ENCODE data around the gene NUDT19. TPM values are rescaled to one million over a fixed set of nuclear protein-coding genes. Genes with fewer than 3 reads are reported as not detected.

NUDT19 gene
- total and polyA plus RNA-seq, 4 donors, result 4.6 to 9.2 (median 6.6) TPM

- Histone ChIP-seq H3K9me3 (ENCODE audit: control insufficient read depth in 4 of 4, low read length in 3 of 4) (no peaks in the 10 kb centered on the region), H3K4me1 (ENCODE audit: control insufficient read depth in 4 of 4, insufficient read depth in 4 of 4, low read length in 3 of 4) (peaks cover 9 to 38% (median 16%) of the 10 kb centered on the region in 4 donors), H3K4me3 (ENCODE audit: low read depth in 1 of 3, low read length in 3 of 3) (no peak overlapping the region), H3K36me3 (ENCODE audit: control insufficient read depth in 4 of 4, insufficient read depth in 3 of 4, low read depth in 1 of 4, low read length in 3 of 4) (no peaks in the 10 kb centered on the region), H3K27ac (ENCODE audit: low read depth in 1 of 2, low read length in 2 of 2) (no peak overlapping the region), H3K9ac (ENCODE audit: low read depth in 1 of 2, low read length in 2 of 2) (no peak overlapping the region), H3K27me3 (ENCODE audit: control insufficient read depth in 4 of 4, insufficient read depth in 4 of 4, low read length in 3 of 4) (peaks cover 0 to 3% (median 0%) of the 10 kb centered on the region in 4 donors)
- TF ChIP-seq CTCF (IDR thresholded peaks at IDR 0.05; ENCODE audit: low read depth, low read length, missing input control), result no peak
- TF ChIP-seq MAX (IDR thresholded peaks at IDR 0.05), result no peak
- no peak for TF ChIP-seq EGR1 (IDR thresholded peaks at IDR 0.05; ENCODE audit: low read depth in 2 of 2)
- WGBS, result 90% methylated on average over 3 of the region's 3 CpGs
- no peak for DNase-seq (ENCODE audit: low spot score)
Measured at GRCh38 chr19:32672841-32673240, 18.8 kb upstream of the NUDT19 start.

- H3K9ac ChIP-seq (ENCODE audit: low read depth in 1 of 2, low read length in 2 of 2), result no peak overlapping the region
- H3K4me3 ChIP-seq (ENCODE audit: low read depth in 1 of 3, low read length in 3 of 3), result no peak overlapping the region
- no peaks in the 10 kb centered on the region for H3K36me3 ChIP-seq (ENCODE audit: control insufficient read depth in 4 of 4, insufficient read depth in 3 of 4, low read depth in 1 of 4, low read length in 3 of 4)
Measured at GRCh38 chr19:32673573-32673972, 18.0 kb upstream of the NUDT19 start.

GRCh38 chr19:32674153-32674930 is 17.3 kb upstream of the NUDT19 start:
- DNase-seq (ENCODE audit: low spot score), result no peak
- Histone ChIP-seq H3K27me3 (ENCODE audit: control insufficient read depth in 4 of 4, insufficient read depth in 4 of 4, low read length in 3 of 4) (peaks cover 0 to 3% (median 0%) of the 10 kb centered on the region in 4 donors), H3K36me3 (ENCODE audit: control insufficient read depth in 4 of 4, insufficient read depth in 3 of 4, low read depth in 1 of 4, low read length in 3 of 4) (no peaks in the 10 kb centered on the region), H3K9me3 (ENCODE audit: control insufficient read depth in 4 of 4, low read length in 3 of 4) (no peaks in the 10 kb centered on the region), H3K4me3 (ENCODE audit: low read depth in 1 of 3, low read length in 3 of 3) (peak overlapping the region; percentile 64 to 93 (median 92)), H3K27ac (ENCODE audit: low read depth in 1 of 2, low read length in 2 of 2) (peak overlapping the region; percentile 42 to 58), H3K9ac (ENCODE audit: low read depth in 1 of 2, low read length in 2 of 2) (no peak overlapping the region), H3K4me1 (ENCODE audit: control insufficient read depth in 4 of 4, insufficient read depth in 4 of 4, low read length in 3 of 4) (peaks cover 9 to 38% (median 16%) of the 10 kb centered on the region in 4 donors)
- 4% methylated on average over 67 of the region's 67 CpGs for WGBS
- TF ChIP-seq FOXA2 (IDR thresholded peaks at IDR 0.05) (no peak), HNF4A (conservative IDR thresholded peaks at IDR 0.05) (no peak), RAD21 (IDR thresholded peaks at IDR 0.05) (no peak), NR2F2 (IDR thresholded peaks at IDR 0.05) (no peak), FOXA1 (IDR thresholded peaks at IDR 0.05) (no peak), JUND (IDR thresholded peaks at IDR 0.05) (no peak), ZBTB33 (IDR thresholded peaks at IDR 0.05) (no peak), CTCF (IDR thresholded peaks at IDR 0.05; ENCODE audit: low read depth, low read length, missing input control) (no peak), ATF3 (IDR thresholded peaks at IDR 0.05) (no peak)

More at GRCh38 chr19:32673573-32673972, 18.0 kb upstream of the NUDT19 start:
- H3K4me1 ChIP-seq (ENCODE audit: control insufficient read depth in 4 of 4, insufficient read depth in 4 of 4, low read length in 3 of 4), result peaks cover 9 to 38% (median 16%) of the 10 kb centered on the region in 4 donors
- no peak overlapping the region for H3K27ac ChIP-seq (ENCODE audit: low read depth in 1 of 2, low read length in 2 of 2)
- no peaks in the 10 kb centered on the region for H3K9me3 ChIP-seq (ENCODE audit: control insufficient read depth in 4 of 4, low read length in 3 of 4)
- TF ChIP-seq ATF3 (IDR thresholded peaks at IDR 0.05), result no peak
- no peak for TF ChIP-seq HNF4G (IDR thresholded peaks at IDR 0.05)
- no peak for TF ChIP-seq GABPA (IDR thresholded peaks at IDR 0.05 in 1 of 2, conservative IDR thresholded peaks at IDR 0.05 in 1 of 2)
- TF ChIP-seq RXRA (IDR thresholded peaks at IDR 0.05), result no peak
- no peak for TF ChIP-seq FOXA2 (IDR thresholded peaks at IDR 0.05)
- no peak for TF ChIP-seq CTCF (IDR thresholded peaks at IDR 0.05; ENCODE audit: low read depth, low read length, missing input control)
- no peak for TF ChIP-seq NR2F2 (IDR thresholded peaks at IDR 0.05)
- WGBS, result 94% methylated on average over 10 of the region's 10 CpGs
- no peak for DNase-seq (ENCODE audit: low spot score)
- H3K27me3 ChIP-seq (ENCODE audit: control insufficient read depth in 4 of 4, insufficient read depth in 4 of 4, low read length in 3 of 4), result peaks cover 0 to 3% (median 0%) of the 10 kb centered on the region in 4 donors

Data from liver (tissue), 9 donors.